K562 (cell line): ENCODE results near the gene GSTM2. TPM values are rescaled to one million over a fixed set of nuclear protein-coding genes. Genes with fewer than 3 reads are reported as not detected.

Experiments
- ATAC-seq: fragments of 200-7000 bp; cut with Tn5 transposase; 3 replicates; pipeline ENCODE4 v1.9.1; 2020; ENCODE audit warnings: moderate library complexity
- BruUV-seq: library from RNA; stranded (reverse); fragments of 400-500 nt; replicated peaks from 2 replicates; lab custom pipeline; 2021; lab: Mats Ljungman, UMichigan
- CTCF ChIA-PET: fragments of 300-600 bp; formaldehyde crosslinking; extraction: SDS; loops from one replicate; lab custom pipeline; 2021; ENCODE audit warnings: low intra/inter-chr PET ratio; lab: Yijun Ruan, JAX
- POLR2A ChIA-PET: fragments of 300-600, 350-650 bp; sonication (Branson Sonifier 250); formaldehyde crosslinking; extraction: SDS; loops from one replicate; lab custom pipeline; 2021; ENCODE audit warnings: antibody characterized with exemption, inconsistent platforms; lab: Yijun Ruan, JAX
- DNase-seq, 4 experiments: peaks; one replicate each; pipeline versions ENCODE4 v3.0.0 to v3.0.0-alpha.2; 2011 to 2018; ENCODE audit warnings: low spot score in 3 of 4, mixed read lengths in 3 of 4; ENCODE audit errors: extremely low read depth in 1 of 4
- FAIRE-seq: peaks from 2 replicates; lab custom pipeline; 2011; peaks lifted over from hg19 to GRCh38; lab: Jason Lieb, UNC
- H2AFZ ChIP-seq: 2 replicates; pipeline ENCODE4 v1.6.0; 2011; ENCODE audit warnings: low read depth, low read length, control low read depth, inconsistent platforms
- H3K27ac ChIP-seq: fragments of 200-600 bp; 3 replicates; pipeline ENCODE4 v1.8.0; 2011; ENCODE audit warnings: low read depth, mild to moderate bottlenecking, control low read depth, inconsistent platforms, low read length, moderate library complexity, mixed read lengths; ENCODE audit errors: extremely low read depth
- H3K27me3 ChIP-seq, 2 experiments: fragments of 300-600 bp in 1 of 2; 2 replicates in 1 of 2; 3 replicates in 1 of 2; pipeline versions ENCODE4 v1.6.0 to v1.8.0; 2011; ENCODE audit warnings: inconsistent platforms in 2 of 2, low read length in 2 of 2, mild to moderate bottlenecking in 1 of 2, mixed read lengths in 1 of 2, moderate library complexity in 1 of 2; ENCODE audit not compliant: control insufficient read depth in 2 of 2, insufficient read depth in 2 of 2
- H3K36me3 ChIP-seq: fragments of 300-600 bp; 3 replicates; pipeline ENCODE4 v1.8.0; 2011; ENCODE audit warnings: mild to moderate bottlenecking, low read length, inconsistent platforms; ENCODE audit not compliant: control insufficient read depth, insufficient read depth
- H3K4me1 ChIP-seq, 2 experiments: fragments of 200-600 bp in 1 of 2; replicated peaks in 1 of 2; 2 replicates in 1 of 2; 3 replicates in 1 of 2; pipeline versions ENCODE4 v1.5.1 to v1.8.0; 2011; ENCODE audit warnings: inconsistent platforms in 2 of 2, low read length in 2 of 2, mild to moderate bottlenecking in 1 of 2, mixed read lengths in 1 of 2, moderate library complexity in 1 of 2; ENCODE audit not compliant: control insufficient read depth in 2 of 2, insufficient read depth in 2 of 2
- H3K4me2 ChIP-seq: 2 replicates; pipeline ENCODE4 v1.6.1; 2011; ENCODE audit warnings: low read length, control low read depth, inconsistent platforms, mixed read lengths; ENCODE audit not compliant: insufficient read depth
- H3K4me3 ChIP-seq: fragments of 200-600 bp; sonication (generic), shearing (Covaris generic); 2 replicates; pipeline ENCODE4 v1.5.1; 2016; ENCODE audit warnings: control low read depth, inconsistent platforms
- H3K79me2 ChIP-seq: fragments of 200-600 bp; 3 replicates; pipeline ENCODE4 v1.8.0; 2011; ENCODE audit warnings: low read length, inconsistent platforms; ENCODE audit not compliant: control insufficient read depth, insufficient read depth
- H3K9ac ChIP-seq, 2 experiments: 2 replicates each; pipeline versions ENCODE4 v1.6.0 to v1.6.1; 2011; ENCODE audit warnings: low read depth in 2 of 2, low read length in 2 of 2, control low read depth in 1 of 2, inconsistent platforms in 1 of 2, mild to moderate bottlenecking in 1 of 2, mixed read lengths in 1 of 2; ENCODE audit not compliant: insufficient read depth in 1 of 2
- H3K9me1 ChIP-seq: one replicate; pipeline ENCODE4 v1.6.0; 2011; ENCODE audit warnings: inconsistent platforms, mild to moderate bottlenecking, low read length, moderate library complexity; ENCODE audit not compliant: control insufficient read depth, insufficient read depth
- H3K9me3 ChIP-seq: replicated peaks from 2 replicates; pipeline ENCODE4 v1.5.1; 2011; ENCODE audit warnings: low read depth, low read length, inconsistent platforms; ENCODE audit not compliant: control insufficient read depth, insufficient read depth
- H4K20me1 ChIP-seq: replicated peaks from 2 replicates; pipeline ENCODE4 v1.6.1; 2011; ENCODE audit warnings: low read length, inconsistent platforms, mixed read lengths; ENCODE audit not compliant: control insufficient read depth, insufficient read depth
- MAFG ChIP-seq: fragments of 450-650 bp; conservative IDR thresholded peaks from 2 replicates; pipeline ENCODE4 v1.6.1; 2016; ENCODE audit warnings: missing genetic modification characterization, missing compliant biosample characterization
- MEF2D ChIP-seq: conservative IDR thresholded peaks from 2 replicates; pipeline ENCODE4 v1.6.1; 2016; ENCODE audit warnings: low read depth, missing genetic modification characterization, missing compliant biosample characterization
- NCOA2 ChIP-seq, 2 experiments: fragments of 450-650 bp; IDR thresholded peaks; 2 replicates each; pipeline ENCODE4 v1.6.1; 2018; ENCODE audit warnings: mild to moderate bottlenecking in 2 of 2, moderate library complexity in 1 of 2; ENCODE audit not compliant: partially characterized antibody in 2 of 2
- TAF1 ChIP-seq: IDR thresholded peaks from 2 replicates; pipeline ENCODE4 v1.6.1; 2011; ENCODE audit warnings: mild to moderate bottlenecking, low read length, moderate library complexity; ENCODE audit not compliant: insufficient read depth, control insufficient read depth, severe bottlenecking; ENCODE audit errors: extremely low read depth
- WGBS: fragments of 100-300 bp; shearing (Covaris generic); methylation state at CpG from one replicate; pipeline ENCODE4 v1.1.6; 2016; ENCODE audit warnings: low coverage, mixed read lengths; ENCODE audit not compliant: insufficient coverage; ENCODE audit errors: missing lambda C conversion rate; 5-methylcytosine and 5-hydroxymethylcytosine counted together
- in situ Hi-C: fragments of 300-500 bp; cut with MboI; formaldehyde crosslinking; loops from 4 replicates; pipeline ENCODE4 v1.15.0; 2018; ENCODE audit warnings: inconsistent platforms, mixed read lengths
- intact Hi-C: fragments of 100-400 bp; cut with micrococcal nuclease; formaldehyde crosslinking; loops from 2 replicates; pipeline ENCODE4 v1.14.2; 2022
- polyA plus RNA-seq, 8 experiments: library from polyadenylated mRNA; depleted of rRNA in 4 of 8; stranded (reverse) in 5 of 8; unstranded in 3 of 8; fragments of >200 nt; fragmentation: Nextera tagmentation in 2 of 8; fragmentation: Illumina TruSeq in 1 of 8; extraction: Ambion mirVana in 2 of 8; extraction: Trizol in 1 of 8; gene quantifications; 2 replicates each; pipeline versions ENCODE4 v1.2.1 to v1.2.3, GENCODE V29; 2011 to 2014; ENCODE audit warnings: inconsistent platforms in 1 of 8, missing spikeins in 1 of 8
- total RNA-seq, 7 experiments: library from RNA; depleted of rRNA in 6 of 7; stranded (reverse); fragments of >200 nt in 6 of 7; fragmentation: Illumina TruSeq in 2 of 7; extraction: Trizol in 2 of 7; gene quantifications; 2 replicates each; pipeline versions ENCODE4 v1.2.1 to v1.2.3, GENCODE V29; 2011 to 2021; ENCODE audit warnings: low replicate concordance in 1 of 7
- TF ChIP-seq, protein P1 (sequence below): fragments of 450-650 bp; IDR thresholded peaks from 2 replicates; pipeline ENCODE4 v1.6.1; 2016; ENCODE audit warnings: missing biosample characterization, missing genetic modification characterization
- TF ChIP-seq, protein P2 (sequence below), 2 experiments: fragments of 450-650 bp; IDR thresholded peaks; 2 replicates each; pipeline ENCODE4 v1.6.1; 2016
- TF ChIP-seq, protein P3 (sequence below): fragments of 250-450 bp; sonication (Bioruptor Pico); IDR thresholded peaks from 2 replicates; pipeline ENCODE4 v1.8.0; 2021; ENCODE audit warnings: moderate library complexity, mild to moderate bottlenecking, inconsistent platforms

GSTM2 gene
- total and polyA plus RNA-seq, 9 of the 15 experiments (the other 6 are each of a cell fraction or from before 2014, with no cell fraction given): 1.6 to 15.1 (median 6.8) TPM

DNA sequence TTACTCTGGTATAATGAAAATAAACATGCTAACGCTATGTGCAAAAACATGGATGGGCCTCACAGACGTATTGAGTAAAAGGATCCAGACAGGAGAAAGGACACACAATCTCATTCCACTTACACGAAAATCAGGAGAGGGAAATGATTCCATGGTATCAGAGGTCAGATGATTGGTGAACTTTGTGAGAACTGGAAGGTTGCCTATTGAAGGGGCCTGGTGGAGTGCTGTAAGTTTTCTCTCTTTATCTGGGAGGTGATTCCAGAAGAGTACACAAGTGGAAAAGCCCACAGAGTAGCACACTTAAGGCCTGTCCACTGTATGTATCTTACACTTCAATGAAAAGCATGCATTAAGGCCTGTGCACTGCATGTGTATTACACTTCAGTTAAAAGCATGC lies 9.6 kb downstream of the GSTM2 start:
- intact Hi-C loops (no loop called here), in situ Hi-C loops (loop anchor here (5.0 kb wide), 1 partner anchor 40 kb away; no protein-coding TSS in a partner anchor)
- ATAC-seq: no peak
- Histone ChIP-seq H3K4me1 (no peaks in the 10 kb centered on the region), H3K9me3 (no peaks in the 10 kb centered on the region), H3K27me3 (peaks cover 0 to 2% of the 10 kb centered on the region in 2 experiments; a peak in 1 of 5 replicates), H2AFZ (no peak overlapping the region), H3K4me2 (no peak overlapping the region), H3K79me2 (no peaks in the 10 kb centered on the region), H3K27ac (no peak overlapping the region), H4K20me1 (no peaks in the 10 kb centered on the region), H3K36me3 (no peaks in the 10 kb centered on the region), H3K4me3 (no peak overlapping the region), H3K9me1 (no peaks in the 10 kb centered on the region), H3K9ac (no peak overlapping the region)
- TF ChIP-seq, protein P1, sequence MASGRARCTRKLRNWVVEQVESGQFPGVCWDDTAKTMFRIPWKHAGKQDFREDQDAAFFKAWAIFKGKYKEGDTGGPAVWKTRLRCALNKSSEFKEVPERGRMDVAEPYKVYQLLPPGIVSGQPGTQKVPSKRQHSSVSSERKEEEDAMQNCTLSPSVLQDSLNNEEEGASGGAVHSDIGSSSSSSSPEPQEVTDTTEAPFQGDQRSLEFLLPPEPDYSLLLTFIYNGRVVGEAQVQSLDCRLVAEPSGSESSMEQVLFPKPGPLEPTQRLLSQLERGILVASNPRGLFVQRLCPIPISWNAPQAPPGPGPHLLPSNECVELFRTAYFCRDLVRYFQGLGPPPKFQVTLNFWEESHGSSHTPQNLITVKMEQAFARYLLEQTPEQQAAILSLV (tag): no peak
- TF ChIP-seq, protein P2, sequence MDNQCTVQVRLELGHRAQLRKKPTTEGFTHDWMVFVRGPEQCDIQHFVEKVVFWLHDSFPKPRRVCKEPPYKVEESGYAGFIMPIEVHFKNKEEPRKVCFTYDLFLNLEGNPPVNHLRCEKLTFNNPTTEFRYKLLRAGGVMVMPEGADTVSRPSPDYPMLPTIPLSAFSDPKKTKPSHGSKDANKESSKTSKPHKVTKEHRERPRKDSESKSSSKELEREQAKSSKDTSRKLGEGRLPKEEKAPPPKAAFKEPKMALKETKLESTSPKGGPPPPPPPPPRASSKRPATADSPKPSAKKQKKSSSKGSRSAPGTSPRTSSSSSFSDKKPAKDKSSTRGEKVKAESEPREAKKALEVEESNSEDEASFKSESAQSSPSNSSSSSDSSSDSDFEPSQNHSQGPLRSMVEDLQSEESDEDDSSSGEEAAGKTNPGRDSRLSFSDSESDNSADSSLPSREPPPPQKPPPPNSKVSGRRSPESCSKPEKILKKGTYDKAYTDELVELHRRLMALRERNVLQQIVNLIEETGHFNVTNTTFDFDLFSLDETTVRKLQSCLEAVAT (IDR thresholded peaks at IDR 0.05): no peak
- TF ChIP-seq, protein P3, sequence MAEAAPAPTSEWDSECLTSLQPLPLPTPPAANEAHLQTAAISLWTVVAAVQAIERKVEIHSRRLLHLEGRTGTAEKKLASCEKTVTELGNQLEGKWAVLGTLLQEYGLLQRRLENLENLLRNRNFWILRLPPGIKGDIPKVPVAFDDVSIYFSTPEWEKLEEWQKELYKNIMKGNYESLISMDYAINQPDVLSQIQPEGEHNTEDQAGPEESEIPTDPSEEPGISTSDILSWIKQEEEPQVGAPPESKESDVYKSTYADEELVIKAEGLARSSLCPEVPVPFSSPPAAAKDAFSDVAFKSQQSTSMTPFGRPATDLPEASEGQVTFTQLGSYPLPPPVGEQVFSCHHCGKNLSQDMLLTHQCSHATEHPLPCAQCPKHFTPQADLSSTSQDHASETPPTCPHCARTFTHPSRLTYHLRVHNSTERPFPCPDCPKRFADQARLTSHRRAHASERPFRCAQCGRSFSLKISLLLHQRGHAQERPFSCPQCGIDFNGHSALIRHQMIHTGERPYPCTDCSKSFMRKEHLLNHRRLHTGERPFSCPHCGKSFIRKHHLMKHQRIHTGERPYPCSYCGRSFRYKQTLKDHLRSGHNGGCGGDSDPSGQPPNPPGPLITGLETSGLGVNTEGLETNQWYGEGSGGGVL (CRISPR knock-in tag): no peak
- TF ChIP-seq TAF1: no peak
- no peak for TF ChIP-seq MEF2D
- TF ChIP-seq MAFG (tag): no peak
- no peak for TF ChIP-seq NCOA2 (IDR thresholded peaks at IDR 0.05; ENCODE audit: partially characterized antibody in 2 of 2)
- no TSS peak for BruUV-seq
- FAIRE-seq: no peak
- DNase-seq: peak in 3 of 4 experiments; percentile 0 to 1 (median 0)
- ChIA-PET POLR2A (interaction anchor here (1.1 kb wide), 1 partner anchor 129 kb away, joined by 3 read pairs; the partner anchor contains the start of gene GNAI3), CTCF (no interaction called here)
- 14% methylated on average over 3 of the region's 3 CpGs for WGBS
